ENCODE data around the gene RAI1.

RAI1 gene

DNA sequence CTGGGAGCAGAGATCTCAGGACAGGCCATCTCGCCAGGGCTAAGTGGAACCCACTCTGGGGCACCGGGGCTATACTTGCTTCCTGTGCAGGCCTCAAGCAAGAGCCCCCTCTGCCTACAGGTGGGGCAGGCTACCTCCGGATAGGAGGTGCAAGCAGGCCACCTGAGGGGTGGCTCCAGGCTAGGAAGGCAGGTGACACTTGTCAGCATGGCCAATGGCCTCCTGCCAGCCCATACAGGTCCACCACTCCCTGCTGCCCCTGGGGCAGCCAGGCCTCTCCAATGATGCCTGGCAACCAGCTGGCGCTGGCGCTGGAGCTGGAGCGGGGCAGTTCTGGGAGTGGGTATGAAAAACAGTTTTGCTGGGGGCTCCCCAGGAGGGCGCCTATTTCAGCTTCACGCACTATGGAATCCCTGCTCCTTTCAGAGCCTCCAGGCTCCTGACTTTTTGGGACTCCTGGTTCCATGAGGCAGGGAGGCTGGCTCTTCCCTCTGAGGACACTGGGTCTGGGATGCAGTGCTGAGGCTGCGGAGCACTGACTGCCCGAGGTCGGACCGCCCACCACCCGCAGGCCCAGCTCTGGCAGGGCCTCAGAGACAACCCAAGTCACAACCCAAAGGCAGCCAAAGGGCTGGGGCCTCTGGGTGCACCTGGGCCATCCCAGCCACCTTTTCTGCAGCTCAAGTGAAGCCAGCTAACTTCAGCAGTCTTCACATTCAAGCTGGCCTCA, 164.0 kb downstream of the RAI1 start:
- no peak for DNase-seq (ENCODE audit: low spot score)

DNA sequence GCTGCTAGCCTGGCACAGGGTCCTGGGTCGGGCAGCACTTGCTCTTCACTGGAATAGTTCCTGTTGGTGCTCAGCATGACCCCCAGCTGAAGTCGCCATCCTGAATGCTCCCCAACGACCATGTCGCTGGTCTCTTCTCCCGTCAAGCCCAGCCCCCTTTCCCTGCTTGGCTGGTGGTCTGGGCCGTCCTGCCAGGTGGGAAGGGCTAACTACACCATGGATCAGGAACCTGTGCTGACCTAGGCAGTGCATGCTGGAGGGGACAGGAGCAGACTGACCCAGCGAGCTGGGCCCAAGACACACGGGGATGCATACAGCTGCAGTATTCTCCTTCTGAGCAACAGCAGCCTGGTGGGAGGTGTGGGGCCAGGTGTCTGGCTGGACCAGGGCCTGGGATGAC, 164.7 kb downstream of the RAI1 start:
- no peak for DNase-seq (ENCODE audit: low spot score)

DNA sequence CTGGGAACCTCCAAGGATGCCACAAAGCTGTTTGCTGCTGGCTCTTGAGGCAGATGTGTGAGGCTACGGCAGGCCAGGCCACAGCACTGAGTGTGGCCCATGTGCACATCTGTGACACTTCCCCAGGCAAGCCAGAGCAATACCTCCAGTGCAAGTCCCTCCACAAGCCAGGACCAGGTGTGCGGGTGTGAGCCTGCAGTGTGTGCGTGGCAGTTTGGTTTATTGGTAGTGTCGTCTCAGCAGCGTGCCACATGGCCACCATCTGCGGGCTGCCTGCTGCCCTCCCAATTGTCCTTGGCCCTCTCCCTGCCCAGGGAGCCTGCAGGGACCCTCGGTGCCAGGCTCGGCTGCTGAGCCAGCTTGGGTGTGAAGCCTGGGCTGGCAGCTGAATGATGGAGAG, 165.4 kb downstream of the RAI1 start:
- DNase-seq (ENCODE audit: low spot score), result no peak

DNA sequence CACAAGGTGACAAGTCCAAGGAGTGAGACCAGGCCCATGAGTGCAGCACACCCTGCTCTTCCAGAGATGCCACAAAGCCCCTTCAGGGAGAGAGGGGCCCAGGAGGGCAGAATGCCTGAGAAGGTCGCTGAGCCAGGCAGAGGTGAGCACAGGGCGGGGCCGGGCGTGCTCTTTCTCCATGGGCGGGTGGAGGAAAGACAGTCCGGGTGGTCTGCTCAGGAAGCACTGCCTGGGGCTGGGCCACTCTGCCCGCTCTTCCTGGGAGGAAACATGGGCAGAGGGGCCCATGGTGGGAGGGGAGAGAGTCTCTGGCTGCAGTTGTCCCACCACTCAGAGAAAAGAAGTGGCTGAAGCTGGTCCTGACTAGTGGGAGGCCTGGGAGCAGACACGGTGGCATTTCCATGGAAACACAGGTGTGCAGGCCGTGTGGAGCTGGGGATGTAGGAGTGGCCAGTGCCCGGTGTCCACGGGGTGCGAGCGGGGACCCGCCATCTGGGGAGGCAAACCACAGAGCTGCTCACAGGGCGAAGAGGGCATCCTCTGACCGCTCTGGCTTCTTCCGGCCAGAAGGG, 165.9 kb downstream of the RAI1 start:
- no peak for DNase-seq (ENCODE audit: low spot score)

DNA sequence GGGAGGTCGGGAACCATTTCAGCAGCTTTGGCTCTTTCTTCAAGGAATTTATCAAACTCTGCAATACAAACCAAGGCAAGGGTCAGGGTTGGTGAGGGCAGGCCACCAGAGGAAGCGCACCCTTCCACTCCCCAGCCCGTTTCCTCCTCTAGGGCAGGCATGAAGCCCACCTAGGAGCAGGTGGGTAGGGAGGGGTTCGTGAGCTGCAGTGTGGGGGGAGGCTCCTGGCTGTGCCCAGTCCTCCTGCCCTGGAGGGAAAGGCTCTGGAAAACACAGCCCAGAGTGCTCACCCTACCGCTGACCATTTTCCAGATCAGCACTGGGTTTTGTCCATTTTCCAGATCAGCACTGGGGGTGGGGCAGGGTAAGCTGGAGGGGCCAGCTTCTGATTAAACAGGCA, 166.5 kb downstream of the RAI1 start:
- no peak for DNase-seq (ENCODE audit: low spot score)

DNA sequence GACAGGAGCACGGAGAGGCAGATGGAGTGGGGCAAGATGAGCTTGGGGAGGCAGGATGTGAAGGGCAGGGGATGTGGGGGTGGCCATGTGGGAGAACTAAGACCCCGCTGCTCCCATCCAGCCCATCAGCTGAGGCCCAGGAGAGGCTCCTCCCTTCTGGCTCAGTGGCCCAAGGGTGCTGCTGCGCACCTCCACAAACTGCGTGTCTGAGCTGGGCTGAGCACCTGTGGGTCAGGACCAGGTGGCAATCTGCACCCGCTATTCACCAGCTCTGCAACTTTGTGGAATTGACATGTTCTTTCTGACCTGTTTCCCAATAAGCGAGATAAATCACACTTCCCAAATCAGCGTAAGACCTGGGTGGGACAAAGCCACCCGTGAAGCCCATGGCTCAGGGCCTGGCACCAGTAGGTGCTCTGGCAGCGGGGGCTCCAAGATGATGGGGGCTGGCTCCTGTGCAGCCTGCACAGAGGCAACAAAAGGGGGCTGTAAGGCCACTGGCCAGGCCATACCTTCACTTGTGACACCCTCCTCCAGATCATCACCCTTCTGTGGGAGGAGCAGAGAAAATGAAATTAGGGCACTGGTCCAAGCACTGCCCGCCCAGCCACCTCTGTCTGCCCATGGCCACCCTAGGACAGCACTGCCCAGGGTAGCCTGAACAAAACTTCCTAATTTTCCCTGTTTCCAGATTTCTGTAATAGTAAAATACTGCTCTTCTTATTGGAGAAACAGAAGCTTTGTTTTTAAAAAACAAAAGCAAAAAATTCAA, 167.2 kb downstream of the RAI1 start:
- DNase-seq (ENCODE audit: low spot score), result no peak

DNA sequence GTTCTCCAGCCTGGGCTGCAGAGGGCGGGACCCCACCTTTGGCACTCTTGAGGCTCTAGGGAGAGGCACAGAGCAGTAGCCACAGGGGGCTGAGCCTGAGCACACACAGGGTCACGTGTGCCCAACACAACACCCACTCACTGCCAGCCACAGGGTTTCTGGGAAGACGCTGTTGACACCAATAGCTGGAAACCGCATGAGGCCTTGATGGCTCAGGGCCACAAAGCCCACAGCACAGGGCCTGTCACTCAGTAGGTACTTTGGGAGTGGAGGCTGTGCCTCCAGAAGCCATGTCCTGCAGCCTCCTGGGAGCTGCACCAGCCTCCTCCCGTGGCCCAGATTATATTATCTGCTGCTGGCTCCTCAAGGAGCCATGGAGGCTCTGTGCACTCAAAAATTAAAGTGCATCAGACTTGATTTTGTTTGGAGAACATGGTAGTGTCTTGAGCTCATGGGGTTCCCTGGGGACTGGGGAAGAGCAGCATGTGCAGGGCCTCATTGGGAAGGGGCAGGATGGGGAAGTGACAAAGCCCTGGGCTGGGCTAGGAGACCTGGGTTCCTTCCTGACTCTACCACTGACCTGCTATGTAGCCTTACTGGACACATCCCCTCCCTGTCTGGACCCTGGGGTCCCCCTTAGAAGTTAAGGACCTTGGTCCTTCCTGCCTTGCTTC, 168.0 kb downstream of the RAI1 start:
- DNase-seq (ENCODE audit: low spot score), result peak; percentile 86

DNA sequence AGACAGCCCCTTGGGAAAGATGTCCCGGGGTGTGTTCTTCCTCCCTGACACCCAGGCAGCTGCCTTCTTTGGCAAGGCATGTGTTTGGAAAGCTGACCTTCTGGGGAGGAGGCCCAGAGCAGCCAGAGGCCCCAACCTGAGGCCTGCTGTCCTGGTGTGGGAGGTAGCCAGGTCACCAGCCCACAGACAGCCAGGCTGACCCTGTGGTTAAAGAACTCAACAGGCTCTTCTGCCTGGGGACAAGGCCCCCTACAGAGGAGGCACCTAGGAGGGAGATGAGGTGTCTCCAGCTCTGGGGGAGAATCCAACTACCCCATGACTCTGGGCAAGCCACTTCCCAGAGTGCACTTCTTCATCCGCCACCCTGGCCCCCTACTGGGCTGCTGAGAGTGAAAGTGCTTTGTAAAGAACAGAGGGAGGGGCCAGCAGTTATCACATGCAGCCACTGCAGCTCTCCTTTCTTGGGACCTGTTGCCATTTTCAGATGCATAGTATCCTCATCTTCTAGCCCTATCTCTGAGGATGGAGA, 168.7 kb downstream of the RAI1 start:
- DNase-seq (ENCODE audit: low spot score), result peak; percentile 81

DNA sequence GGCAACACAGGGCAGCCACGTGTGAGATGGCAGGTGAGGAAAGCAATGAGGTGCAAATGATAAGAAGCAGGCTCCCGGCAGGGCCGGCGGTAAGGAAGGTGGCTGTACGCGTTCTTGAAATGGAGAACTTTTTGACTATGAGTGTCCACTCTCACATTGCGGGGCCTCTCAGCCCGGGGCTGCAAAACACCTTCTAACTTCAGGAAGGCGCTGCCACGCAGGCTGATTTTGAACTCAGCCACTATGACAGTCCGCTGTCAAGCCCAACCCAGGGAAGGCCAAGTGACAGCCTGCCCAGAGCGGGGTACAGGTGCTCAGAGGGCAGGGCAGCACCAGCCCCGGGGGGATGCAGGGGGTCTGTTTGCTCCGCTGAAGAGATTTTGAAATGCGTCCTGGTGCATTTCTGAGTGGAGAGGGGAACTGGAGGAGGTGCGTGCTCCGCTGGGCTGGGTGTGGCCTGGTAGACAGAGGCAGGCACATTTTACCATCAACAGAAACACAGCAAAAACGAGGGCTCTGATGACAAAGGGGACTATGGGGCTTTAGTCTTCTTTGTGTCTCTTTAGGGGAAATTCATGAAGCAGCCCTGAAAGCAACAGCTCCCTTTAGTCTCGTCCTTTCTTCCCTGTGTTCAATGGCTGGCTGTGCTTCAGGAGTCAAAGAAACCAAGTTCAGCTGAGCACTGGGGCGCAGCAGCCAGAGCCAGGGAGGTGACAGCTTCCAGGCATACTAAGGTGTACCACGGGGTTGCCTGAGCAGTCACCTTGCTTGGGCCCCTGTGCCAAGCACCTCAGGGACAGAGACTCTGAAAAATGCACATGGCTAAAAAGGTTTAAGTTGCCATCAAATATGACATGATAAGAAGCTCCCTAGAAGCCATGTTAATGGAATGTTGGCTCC, 170.1 kb downstream of the RAI1 start:
- no peak for DNase-seq (ENCODE audit: low spot score)

DNA sequence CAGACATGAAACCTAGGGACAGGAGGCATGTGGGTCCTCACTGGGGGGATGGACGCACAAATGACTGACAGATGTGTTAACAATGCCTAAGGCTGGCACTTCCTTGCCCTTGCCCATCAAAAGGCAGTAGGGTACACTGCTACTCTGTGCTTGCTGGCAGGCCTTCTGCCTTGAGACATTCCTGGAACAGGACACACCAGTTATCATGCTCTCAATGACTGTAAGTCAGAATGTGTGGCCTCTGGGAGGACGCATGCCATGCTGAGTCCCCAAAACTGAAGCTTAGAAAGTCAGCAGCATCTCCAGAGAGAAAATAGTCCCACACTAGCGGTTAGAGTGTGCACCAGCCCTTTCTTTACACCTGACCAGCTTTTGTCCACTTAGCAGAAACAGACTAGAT, 171.7 kb downstream of the RAI1 start:
- no peak for DNase-seq (ENCODE audit: low spot score)

DNA sequence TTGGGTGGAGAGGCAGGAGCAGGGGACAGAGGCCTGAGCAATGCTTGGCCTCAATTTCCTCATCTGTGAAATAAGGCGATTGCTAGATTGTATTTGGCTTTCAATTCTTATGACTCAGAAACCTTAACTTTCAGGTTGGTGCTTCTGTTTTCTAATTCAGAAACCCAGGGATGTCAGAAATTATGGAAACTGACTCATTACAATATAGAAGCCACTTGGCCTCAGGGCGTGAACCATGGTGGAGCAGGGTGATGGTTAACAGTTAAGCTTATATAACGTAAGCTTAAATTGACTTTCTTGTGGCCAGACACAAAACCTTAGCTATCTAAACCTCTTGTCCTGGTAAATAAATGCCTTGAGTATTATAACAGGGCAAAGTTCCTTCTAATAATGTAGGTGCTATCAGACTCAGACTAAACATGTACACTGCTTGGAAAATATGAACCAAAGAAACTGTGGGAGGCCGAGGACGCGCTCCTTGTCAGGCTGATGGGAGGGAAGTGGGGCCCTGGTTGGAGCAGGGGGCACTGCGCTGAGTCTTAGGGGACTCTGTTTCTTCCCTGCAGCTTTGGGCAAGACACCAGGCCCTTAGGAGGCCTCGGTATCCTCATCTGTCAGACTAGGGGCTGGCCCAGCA, 172.7 kb downstream of the RAI1 start:
- no peak for DNase-seq (ENCODE audit: low spot score)

DNA sequence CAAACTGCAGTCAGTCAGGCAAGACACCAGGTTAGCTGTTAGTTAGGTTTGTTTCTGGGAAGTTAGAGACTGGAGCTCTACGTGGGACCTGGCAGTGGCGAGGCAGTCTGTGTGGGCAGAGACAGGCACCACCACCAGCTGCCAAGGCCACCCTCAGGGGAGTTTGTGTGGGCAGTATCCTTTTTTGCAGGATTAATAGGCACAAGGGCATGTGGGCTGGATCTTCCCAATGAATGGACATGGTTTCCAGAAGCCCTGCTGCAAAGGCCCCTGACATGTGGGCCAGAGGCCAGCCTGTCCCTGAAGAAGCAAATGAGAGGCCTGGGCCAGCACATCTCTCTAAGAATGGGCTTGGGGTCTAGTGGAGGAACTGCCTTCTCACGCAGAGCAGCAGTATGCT, 174.7 kb downstream of the RAI1 start:
- no peak for DNase-seq (ENCODE audit: low spot score)

DNA sequence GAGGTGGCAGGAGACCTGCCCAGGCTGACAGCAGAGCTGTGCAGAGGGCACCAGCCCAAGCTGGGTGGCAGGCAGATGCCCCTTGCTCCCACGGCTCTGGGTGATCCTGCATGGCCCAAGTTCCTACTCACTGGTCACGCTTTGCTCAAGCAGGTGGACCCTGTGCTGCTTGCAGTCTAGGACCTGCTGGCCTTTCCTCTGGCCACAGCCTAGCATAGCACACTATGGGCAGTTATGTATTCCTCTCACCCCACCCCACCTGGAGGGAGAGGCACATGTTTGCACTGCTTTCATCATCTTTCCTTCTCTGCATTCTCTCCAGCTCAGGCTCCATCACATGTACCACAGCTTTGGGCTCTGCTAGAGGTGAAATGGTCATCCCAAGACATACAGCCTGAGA, 175.1 kb downstream of the RAI1 start:
- DNase-seq (ENCODE audit: low spot score), result no peak

DNA sequence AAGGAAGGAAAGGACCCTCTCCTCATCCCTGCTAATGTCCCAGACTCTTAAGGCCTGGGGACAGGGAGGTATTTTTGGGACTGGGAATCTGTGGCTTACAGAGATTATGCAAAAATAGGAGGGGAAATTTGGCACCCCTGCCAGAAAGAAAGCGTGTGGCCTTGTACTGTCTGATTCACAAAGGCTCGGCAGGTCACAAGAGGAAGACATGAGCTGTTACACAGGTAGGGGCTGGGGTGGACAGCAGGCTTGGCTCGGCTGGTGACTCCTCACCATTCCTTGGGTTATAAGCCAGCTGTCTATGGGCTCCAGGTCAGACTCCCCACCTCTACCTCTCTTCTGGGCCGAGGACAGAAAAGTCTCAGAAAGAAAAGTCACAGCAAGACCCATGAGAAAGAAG, 176.2 kb downstream of the RAI1 start:
- DNase-seq (ENCODE audit: low spot score), result no peak

DNA sequence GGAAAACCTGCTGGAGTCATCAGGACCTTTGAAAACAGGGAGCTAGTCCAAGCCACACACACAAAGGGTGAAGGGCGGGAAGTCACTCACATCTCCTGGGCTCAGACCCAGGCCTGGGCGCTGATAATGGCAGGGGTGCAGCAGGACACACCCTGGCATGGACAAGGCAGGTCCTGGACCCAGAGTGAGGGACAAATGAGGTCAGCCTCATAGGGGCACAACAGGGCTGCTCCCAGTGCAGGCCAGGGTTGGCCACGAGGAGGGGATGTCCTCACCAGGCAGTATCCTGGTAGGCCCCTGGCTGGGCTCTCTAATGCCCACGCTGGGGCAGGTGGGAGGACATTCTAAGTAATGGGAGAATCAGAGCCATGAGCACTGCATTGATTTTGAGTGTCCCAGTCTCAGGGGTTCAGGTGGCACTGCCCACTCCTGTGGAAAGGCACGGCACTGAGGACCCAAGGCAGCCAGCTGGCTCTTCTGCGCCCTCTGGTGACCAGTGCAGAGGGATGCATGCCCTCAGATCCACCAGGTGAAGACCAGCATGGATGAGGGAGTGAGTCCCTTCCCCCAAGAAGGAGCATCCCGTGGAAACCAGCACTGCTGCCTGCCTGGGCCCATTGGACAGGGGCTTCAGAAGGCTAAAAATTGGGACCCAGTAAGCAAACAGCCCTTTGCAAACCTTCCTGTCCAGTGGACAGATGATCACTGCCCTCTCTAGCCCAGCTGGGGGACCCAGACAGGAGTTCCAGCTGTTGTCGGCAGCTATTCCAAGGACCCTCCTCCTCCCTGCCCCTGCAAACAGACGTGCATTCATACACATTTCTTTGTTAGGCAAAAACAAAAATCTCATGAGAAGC, 178.9 kb downstream of the RAI1 start:
- peak; percentile 85 for DNase-seq (ENCODE audit: low spot score)

DNA sequence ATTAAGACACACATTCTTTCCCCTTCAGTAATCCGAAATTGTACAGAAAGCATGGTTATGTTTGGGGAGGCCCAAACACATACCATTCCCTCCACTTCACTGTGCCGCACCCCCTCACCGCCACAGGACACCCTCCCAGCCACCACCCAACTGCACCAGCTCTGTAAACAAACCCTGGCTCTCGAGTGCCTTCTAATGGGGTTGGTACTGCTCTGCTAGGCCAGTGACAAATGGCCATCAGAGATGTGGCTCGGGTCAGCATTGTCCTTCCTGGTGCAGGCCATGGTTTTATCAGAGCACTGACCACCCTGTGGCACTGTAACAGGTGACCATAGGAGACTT, 179.5 kb downstream of the RAI1 start:
- no peak for DNase-seq (ENCODE audit: low spot score)
